Prostate gland (tissue), 2 donors: ENCODE measurements around the gene ARMH1. TPM values are rescaled to one million over a fixed set of nuclear protein-coding genes. Genes with fewer than 3 reads are reported as not detected.

Experiments
- DNase-seq: peaks from one replicate; pipeline ENCODE4 v3.0.0-alpha.2; 2019; ENCODE audit warnings: low spot score
- H3K27ac ChIP-seq, 2 donors: fragments of 200-600 bp; sonication (generic); 2 replicates each; pipeline ENCODE4 v1.5.1; 2017 to 2019
- H3K27me3 ChIP-seq: fragments of 200-600 bp; sonication (generic); replicated peaks from 2 replicates; pipeline ENCODE4 v1.5.1; 2019; ENCODE audit not compliant: insufficient read depth
- H3K36me3 ChIP-seq, 2 donors: fragments of 200-600 bp; sonication (generic); 1 replicate in 1 of 2; 2 replicates in 1 of 2; pipeline versions ENCODE4 v1.5.1 to v1.8.1; 2017 to 2019
- H3K4me1 ChIP-seq: fragments of 200-600 bp; sonication (generic); replicated peaks from 2 replicates; pipeline ENCODE4 v1.5.1; 2019
- H3K4me3 ChIP-seq, 2 donors: fragments of 200-600 bp; sonication (generic); 2 replicates each; pipeline ENCODE4 v1.5.1; 2017 to 2019
- H3K9me3 ChIP-seq: fragments of 200-600 bp; sonication (generic); 2 replicates; pipeline ENCODE4 v1.5.1; 2017
- POLR2A ChIP-seq: fragments of 450-650 bp; IDR thresholded peaks from one replicate; pipeline ENCODE4 v1.6.1; 2016; ENCODE audit warnings: antibody characterized with exemption, mild to moderate bottlenecking
- POLR2AphosphoS5 ChIP-seq: sonication (generic); formaldehyde crosslinking; IDR thresholded peaks from one replicate; pipeline ENCODE4 v1.6.1; 2017; ENCODE audit warnings: antibody characterized with exemption
- WGBS: methylation state at CpG from one replicate; pipeline ENCODE4 v1.1.5; 2018; 5-methylcytosine and 5-hydroxymethylcytosine counted together
- intact Hi-C: fragments of 100-400 bp; cut with DNase I; formaldehyde crosslinking; loops from one replicate; pipeline ENCODE4 v1.14.2; 2022
- total RNA-seq, 2 donors: library from RNA; depleted of rRNA; stranded (reverse); fragments of >200 nt; gene quantifications; one replicate each; pipeline ENCODE4 v1.1.0, GENCODE V29; 2016
- TF ChIP-seq, protein P1 (sequence below), 4 experiments: fragments of 200-600 bp in 2 of 4; fragments of 450-650 bp in 2 of 4; sonication (generic) in 2 of 4; IDR thresholded peaks; 1 replicate in 3 of 4; 2 replicates in 1 of 4; pipeline ENCODE4 v1.5.1; 2016 to 2019; ENCODE audit warnings: antibody characterized with exemption in 4 of 4, mild to moderate bottlenecking in 2 of 4, moderate library complexity in 2 of 4

ARMH1 gene
- total RNA-seq, 2 donors from 2014 or later = 1.0 to 3.6 TPM

DNA sequence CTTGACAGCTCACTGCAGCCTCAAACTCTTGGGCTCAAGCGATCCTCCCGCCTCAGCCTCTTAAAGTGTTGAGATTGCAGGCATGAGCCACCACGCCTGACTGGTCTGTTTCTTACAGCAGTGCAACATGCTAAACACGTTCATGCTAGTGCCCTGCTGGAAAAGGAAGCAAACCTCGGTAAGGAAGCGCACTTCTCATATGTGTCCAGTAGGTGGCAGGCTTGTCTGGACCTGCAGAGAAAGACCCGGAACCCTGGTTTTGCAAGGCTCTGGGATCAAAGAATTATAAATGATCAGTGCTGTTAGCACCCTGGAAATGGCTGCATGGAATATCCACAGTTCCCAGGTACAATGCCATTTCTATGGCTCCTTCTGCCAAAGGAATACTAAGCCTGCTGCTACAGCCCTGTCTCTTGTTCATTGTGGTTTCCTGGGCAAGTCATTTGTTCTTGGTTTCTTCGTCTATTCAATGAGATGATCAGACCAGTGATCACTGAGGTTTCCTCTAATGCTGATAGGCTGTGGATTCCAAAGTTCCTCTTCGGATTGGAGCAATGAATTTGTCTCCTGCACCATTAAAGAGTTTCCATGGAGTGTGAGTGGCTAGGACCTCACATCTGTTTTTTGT, 40.5 kb downstream of the ARMH1 start:
- DNase-seq = peak; percentile 61
- no peaks in the 10 kb centered on the region for H3K4me1 ChIP-seq
- H3K27ac ChIP-seq = no peak overlapping the region
- no peaks in the 10 kb centered on the region for H3K36me3 ChIP-seq
- H3K9me3 ChIP-seq = no peaks in the 10 kb centered on the region
- intact Hi-C loops = no loop called here
- no peaks in the 10 kb centered on the region for H3K27me3 ChIP-seq
- 16% methylated on average over 9 of the region's 9 CpGs for WGBS
- TF ChIP-seq POLR2A (no peak), POLR2AphosphoS5 (peak; percentile 57)
- TF ChIP-seq, protein P1, sequence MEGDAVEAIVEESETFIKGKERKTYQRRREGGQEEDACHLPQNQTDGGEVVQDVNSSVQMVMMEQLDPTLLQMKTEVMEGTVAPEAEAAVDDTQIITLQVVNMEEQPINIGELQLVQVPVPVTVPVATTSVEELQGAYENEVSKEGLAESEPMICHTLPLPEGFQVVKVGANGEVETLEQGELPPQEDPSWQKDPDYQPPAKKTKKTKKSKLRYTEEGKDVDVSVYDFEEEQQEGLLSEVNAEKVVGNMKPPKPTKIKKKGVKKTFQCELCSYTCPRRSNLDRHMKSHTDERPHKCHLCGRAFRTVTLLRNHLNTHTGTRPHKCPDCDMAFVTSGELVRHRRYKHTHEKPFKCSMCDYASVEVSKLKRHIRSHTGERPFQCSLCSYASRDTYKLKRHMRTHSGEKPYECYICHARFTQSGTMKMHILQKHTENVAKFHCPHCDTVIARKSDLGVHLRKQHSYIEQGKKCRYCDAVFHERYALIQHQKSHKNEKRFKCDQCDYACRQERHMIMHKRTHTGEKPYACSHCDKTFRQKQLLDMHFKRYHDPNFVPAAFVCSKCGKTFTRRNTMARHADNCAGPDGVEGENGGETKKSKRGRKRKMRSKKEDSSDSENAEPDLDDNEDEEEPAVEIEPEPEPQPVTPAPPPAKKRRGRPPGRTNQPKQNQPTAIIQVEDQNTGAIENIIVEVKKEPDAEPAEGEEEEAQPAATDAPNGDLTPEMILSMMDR (IDR thresholded peaks at IDR 0.05) = peak; percentile 55 to 75 (median 66)
- no peak overlapping the region for H3K4me3 ChIP-seq

DNA sequence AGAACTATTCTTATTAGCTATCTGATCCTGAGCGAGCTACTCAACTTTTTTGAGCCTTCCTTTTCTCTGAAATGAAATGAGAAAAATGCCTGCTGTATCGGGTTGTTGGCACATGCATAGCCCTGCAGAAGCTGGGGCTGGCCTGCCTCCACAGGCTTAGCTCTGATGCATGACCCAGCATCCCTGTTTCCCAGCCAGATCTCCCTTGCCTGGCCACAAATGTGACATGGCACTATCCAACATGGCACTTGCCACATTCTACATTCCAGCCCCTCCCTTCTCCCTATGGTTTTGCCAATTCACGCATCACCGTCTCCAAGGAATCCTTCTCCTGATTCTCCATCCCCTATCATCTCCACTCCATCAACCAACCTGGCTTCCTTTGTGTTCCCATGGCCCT, 42.6 kb downstream of the ARMH1 start:
- intact Hi-C loops = no loop called here
- Histone ChIP-seq H3K9me3 (no peaks in the 10 kb centered on the region), H3K27ac (no peak overlapping the region), H3K27me3 (no peaks in the 10 kb centered on the region), H3K4me1 (no peaks in the 10 kb centered on the region), H3K36me3 (no peaks in the 10 kb centered on the region), H3K4me3 (no peak overlapping the region)
- TF ChIP-seq, protein P1 (IDR thresholded peaks at IDR 0.05) = no peak
- TF ChIP-seq POLR2A (no peak), POLR2AphosphoS5 (no peak)
- no peak for DNase-seq
- 84% methylated on average over 4 of the region's 4 CpGs for WGBS

DNA sequence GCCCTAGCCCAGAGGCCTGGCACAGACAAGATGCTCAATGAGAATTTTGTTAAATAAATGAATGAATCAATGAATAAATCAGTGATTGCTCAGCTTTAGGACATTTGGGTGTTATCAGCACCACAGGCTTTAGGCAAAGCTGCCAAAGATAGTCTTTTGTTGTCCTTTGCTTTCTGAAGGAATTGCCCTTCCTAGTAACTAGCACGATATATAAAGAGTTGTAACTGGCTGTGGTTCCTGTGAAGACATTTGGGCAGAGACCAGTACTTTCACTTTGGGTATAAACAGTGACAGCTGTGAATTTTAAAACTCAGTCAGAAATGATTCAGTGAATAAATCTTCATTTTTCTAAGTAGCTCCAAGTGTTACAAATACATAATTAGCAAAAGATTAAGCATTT, 43.1 kb downstream of the ARMH1 start:
- H3K27me3 ChIP-seq = no peaks in the 10 kb centered on the region
- DNase-seq = no peak
- H3K4me1 ChIP-seq = no peaks in the 10 kb centered on the region
- no peak overlapping the region for H3K27ac ChIP-seq
- intact Hi-C loops = no loop called here
- H3K9me3 ChIP-seq = no peaks in the 10 kb centered on the region
- no peak overlapping the region for H3K4me3 ChIP-seq
- WGBS = 50% methylated on average over 1 of the region's 1 CpG
- no peaks in the 10 kb centered on the region for H3K36me3 ChIP-seq
- TF ChIP-seq POLR2A = no peak
- TF ChIP-seq, protein P1 (IDR thresholded peaks at IDR 0.05) = no peak
- TF ChIP-seq POLR2AphosphoS5 = no peak

DNA sequence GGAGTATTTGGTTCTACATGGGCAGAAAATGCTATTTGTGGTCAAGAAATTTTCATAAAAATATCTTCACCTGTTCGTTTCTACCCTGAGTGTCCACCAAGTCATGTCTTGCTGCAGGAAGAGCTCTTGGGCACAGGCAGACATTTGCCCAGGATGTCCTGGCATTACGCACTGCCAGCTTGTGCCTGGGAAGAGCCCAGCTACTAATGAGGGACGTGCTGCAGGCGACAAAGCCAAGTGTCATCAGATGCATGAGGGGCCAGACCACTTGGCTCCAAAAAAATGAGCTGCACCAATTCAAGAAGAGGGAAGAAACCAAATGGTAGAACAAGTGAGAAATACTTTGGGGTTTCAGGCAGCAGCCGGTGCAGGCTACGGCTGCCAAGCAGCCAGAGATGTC, 43.6 kb downstream of the ARMH1 start:
- Histone ChIP-seq H3K27ac (no peak overlapping the region), H3K36me3 (no peaks in the 10 kb centered on the region), H3K4me1 (no peaks in the 10 kb centered on the region), H3K27me3 (no peaks in the 10 kb centered on the region), H3K4me3 (no peak overlapping the region), H3K9me3 (no peaks in the 10 kb centered on the region)
- intact Hi-C loops = no loop called here
- DNase-seq = no peak
- TF ChIP-seq, protein P1 (IDR thresholded peaks at IDR 0.05) = no peak
- TF ChIP-seq POLR2A (no peak), POLR2AphosphoS5 (no peak)
- 90% methylated on average over 6 of the region's 6 CpGs for WGBS

DNA sequence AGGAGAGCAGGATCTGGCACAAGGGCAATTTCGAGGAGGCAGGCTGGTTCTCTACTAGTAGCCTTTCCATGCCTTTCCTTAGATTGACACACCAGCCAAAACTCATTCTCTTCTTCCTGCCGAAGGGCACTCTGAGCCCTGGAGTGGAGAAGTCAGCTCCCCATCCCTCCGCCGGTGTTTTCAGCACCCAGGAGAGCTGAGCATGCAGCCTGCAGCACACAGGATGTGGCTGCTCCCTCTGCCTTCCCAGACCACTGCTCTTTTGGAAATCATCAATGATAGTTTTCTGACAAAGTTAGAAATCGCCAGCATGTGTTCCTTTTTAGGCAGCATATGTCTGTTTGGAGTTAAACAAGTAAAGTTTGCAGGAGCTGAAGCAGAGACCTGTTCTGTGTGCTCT, 44.8 kb downstream of the ARMH1 start:
- 70% methylated on average over 5 of the region's 5 CpGs for WGBS
- intact Hi-C loops = no loop called here
- no peak for DNase-seq

More for the DNA sequence above, 44.8 kb downstream of the ARMH1 start:
- Histone ChIP-seq H3K4me1 (no peaks in the 10 kb centered on the region), H3K27ac (no peak overlapping the region), H3K4me3 (no peak overlapping the region), H3K36me3 (no peaks in the 10 kb centered on the region), H3K27me3 (no peaks in the 10 kb centered on the region), H3K9me3 (no peaks in the 10 kb centered on the region)
- TF ChIP-seq POLR2AphosphoS5 = no peak
- TF ChIP-seq, protein P1 (IDR thresholded peaks at IDR 0.05) = no peak
- no peak for TF ChIP-seq POLR2A
